Measurements from ENCODE around the gene C6orf15.

C6orf15 gene

GRCh38 chr6:31112478-31112877 is at the start of gene C6orf15:
Gene C6orf15 (minus strand): TSS chr6:31112575. CDS start chr6:31112555, 20 bp downstream.
- no peak for DNase-seq

DNA sequence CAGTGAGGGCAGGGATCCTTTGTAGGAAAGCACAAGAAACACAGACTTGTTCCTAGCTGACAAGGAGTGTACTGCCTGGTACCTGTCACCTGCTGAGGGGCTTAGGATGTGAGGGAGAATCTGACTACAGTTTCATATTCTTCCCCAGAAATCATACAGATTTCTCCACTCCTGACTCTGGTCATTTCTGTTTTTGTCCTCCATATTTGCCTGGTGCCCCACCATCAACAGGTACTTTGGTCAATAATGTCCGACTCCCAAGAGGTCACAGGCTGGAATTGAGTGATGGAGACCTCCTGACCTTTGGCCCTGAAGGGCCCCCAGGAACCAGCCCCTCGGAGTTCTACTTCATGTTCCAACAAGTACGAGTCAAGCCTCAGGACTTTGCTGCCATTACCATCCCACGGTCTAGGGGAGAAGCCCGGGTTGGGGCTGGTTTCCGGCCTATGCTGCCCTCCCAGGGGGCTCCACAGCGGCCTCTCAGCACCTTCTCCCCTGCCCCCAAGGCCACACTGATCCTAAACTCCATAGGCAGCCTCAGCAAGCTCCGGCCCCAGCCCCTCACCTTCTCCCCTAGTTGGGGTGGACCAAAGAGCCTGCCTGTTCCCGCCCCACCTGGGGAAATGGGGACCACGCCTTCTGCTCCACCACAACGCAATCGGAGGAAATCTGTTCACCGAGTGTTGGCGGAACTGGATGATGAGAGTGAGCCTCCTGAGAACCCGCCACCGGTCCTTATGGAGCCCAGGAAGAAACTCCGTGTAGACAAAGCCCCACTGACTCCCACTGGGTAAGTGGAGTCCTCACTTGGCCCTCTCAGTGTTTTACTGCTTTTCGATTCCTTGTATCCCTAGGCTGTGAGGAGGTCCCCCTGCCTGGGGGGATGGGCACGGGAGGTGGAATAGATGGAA is 49.1 kb upstream of the C6orf15 start:
- DNase-seq = no peak

DNA sequence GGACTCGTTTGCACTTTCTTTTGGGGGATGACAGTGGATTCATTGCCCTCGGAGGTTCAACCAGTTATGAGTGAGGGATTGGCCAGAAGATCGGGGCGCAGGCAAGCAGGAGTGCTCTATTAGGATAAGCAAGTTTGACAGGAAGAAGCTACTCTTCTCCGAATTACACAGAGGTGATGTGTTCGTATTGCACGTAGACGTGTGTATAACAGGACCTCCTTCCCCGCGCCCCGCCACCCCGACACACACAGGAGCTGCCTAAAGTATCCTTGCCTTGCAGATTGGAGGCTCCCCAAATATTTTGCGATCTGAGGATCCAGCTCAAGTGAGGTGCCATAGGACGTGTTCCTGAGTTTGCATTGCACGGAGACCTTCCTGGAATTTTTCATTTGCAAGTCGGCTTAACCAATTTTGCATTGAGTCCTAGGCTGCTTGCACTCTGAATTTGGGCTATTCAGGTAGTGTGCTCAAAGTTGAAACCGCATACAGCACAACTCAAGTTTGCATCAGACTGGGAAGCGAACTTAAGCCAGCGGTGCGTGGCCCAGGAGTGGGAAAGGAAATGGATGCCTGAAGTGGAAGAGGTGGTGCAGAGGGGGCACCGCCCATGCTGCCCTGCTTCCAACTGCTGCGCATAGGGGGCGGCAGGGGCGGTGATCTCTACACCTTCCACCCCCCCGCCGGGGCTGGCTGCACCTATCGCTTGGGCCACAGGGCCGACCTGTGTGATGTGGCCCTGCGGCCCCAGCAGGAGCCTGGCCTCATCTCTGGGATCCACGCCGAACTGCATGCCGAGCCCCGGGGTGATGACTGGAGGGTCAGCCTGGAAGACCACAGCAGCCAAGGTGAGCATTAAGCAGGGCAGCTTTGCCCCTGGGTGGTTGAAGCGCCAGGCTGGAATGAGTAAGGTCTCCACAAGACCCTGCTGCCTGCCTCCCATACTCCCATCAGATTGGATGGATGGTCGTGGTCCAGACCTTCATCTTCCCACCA is 46.8 kb upstream of the C6orf15 start:
- DNase-seq = peak; percentile 19

GRCh38 chr6:31158140-31158862 is 45.9 kb upstream of the C6orf15 start, which contains the start of gene TCF19:
Gene TCF19 (plus strand): TSS chr6:31158589. CDS start chr6:31159470, 881 bp downstream.
- DNase-seq = peak; percentile 99

DNA sequence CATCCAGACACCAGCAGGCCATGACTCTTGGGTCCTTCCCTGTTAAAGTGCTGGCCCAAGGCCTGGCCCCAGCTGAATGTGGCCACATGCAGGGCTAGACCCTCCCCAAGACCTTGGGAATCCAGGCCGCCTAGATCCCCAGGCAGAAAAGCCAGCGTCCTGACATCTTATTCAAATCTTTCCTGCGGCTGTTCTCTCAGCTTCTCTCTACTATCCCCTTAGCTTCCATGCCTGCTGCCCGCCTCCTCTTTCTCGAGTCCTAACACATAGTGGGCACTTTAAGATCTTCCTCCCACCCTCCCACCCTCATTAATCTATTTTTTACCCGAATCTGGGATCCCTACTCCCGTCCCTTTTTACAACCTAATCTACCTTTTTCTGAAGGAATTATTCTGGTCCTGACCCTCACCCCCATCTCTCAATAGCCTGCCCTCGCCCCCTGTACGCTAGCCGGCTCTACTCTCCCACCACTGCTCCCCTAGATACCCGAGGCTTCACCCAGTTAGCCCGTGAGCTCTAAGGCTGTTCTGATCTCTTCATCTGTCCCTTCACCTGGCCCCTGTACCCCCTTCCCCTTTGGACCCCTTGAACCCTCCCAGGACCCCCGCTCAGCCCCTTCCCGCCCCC is 45.3 kb upstream of the C6orf15 start, which contains the start of gene CCHCR1:
CCHCR1 (minus strand) TSS at position 290 of the 627 bp plus-strand sequence; CDS start at position 88, 202 bp downstream.
- DNase-seq = no peak

- no peak for DNase-seq
Observed at GRCh38 chr6:31156641-31157040, 44.3 kb upstream of the C6orf15 start.

- DNase-seq = no peak
Observed at GRCh38 chr6:31154436-31154835, 42.1 kb upstream of the C6orf15 start.

DNA sequence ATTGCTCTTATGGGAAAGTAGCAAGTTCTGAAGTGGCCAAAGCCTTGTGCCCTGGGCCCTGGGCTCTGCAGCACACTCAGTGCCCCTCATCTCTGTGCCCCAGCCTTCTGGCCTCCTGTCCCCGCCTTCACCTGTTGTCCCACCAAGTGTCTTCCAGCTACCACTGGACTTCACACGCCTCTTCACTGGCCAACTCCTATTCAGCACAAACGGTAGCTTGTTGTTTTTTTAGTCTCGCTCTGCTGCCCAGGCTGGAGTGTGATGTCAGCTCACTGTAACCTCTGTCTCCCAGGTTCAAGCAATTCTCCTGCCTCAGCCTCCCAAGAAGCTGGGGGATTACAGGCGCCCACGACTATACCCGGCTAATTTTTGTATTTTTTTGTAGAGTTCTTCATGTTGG is 40.4 kb upstream of the C6orf15 start:
- DNase-seq = no peak

- DNase-seq = no peak
Observed at GRCh38 chr6:31149827-31150447, 37.6 kb upstream of the C6orf15 start.

- no peak for DNase-seq
Observed at GRCh38 chr6:31145386-31145785, 33.0 kb upstream of the C6orf15 start.

DNA sequence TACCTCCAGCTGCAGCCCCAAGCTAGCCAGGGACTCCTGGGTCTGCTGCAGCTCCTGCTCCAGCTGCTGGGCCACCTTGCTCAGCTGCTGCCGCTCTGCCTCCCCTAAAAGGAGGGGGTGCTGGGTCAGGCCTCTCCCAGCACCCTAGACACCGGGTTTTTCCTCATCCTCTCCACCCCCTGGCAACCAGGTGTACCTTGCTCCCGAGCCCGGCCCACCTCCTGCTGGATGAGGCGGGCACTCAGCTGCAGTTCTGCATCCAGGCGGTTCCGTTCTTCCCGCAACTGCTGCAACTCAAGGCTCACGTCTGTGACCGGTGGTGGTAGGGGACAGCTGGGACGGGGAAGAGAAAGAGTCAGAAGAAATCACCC is 32.6 kb upstream of the C6orf15 start:
- DNase-seq = no peak

DNA sequence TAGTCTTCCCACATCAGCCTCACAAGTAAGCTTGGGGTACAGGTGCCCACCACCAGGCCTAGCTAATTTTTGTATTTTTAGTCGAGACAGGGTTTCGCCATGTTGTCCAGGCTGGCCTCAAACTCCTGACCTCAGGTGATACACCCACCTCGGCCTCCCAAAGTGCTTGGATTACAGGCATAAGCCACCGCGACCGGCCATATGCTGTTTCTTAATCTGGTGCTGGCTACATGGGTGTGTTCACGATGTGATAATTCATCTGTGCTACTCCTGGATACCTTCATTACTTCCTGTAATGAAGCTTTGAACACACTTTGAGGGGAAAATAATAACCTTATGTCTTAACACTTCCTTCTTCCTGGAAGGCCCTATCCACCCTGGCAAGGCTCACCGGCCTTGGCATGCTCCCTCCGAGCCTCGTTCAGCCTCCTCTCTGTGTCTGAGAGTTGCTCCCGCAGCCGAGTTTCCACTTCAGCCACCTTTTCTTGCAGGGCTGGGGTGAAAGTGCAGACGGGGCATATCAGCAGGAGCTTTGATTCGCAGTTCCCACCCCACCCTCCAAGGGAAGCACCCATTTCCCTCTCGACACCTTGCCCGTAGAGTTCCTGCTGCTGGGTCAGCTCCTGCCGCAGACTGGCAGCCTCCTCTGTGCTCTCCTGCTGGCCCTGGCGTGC is 32.1 kb upstream of the C6orf15 start:
- DNase-seq = no peak

GRCh38 chr6:31143148-31143547 is 30.8 kb upstream of the C6orf15 start:
- DNase-seq = no peak

GRCh38 chr6:31142361-31142761 is 30.0 kb upstream of the C6orf15 start:
- DNase-seq = no peak

DNA sequence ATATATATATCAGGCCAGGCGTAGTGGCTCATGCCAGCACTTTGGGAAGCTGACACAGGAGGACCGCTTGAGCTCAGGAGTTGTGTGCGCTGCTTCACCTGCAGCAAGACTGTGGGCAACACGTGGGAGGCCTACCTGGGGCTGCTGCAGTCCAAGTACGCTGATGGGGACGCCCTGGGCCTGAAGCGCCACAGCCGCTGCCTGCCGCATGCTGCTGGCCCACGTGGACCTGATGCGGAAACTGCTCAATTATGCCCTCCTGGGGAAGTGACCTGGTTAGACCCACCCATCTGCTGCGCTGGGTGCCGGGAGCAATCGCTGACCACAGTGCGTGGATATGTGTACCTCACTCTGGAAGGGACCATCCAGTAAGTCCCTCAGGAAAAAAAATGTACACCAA is 28.3 kb upstream of the C6orf15 start:
- DNase-seq = no peak

DNA sequence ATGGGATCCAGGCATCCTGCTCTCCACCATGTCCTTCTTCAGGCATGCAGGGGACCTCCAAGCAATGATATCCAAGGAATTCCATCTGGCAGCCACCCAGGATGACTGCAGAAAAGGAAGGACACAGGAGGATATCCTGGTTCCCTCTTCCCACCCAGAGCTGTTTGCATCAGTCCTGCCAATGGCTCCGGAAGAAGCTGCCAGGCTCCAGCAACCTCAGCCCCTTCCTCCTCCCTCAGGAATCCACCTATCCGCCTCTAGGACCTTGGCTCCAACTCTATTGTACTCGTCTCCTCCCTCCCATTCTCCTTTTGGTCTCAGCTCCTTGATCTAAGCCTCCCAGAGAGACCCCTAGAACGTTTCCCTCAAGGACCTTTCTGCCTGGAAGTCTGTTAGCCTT is 27.2 kb upstream of the C6orf15 start:
- no peak for DNase-seq

- DNase-seq = no peak
Observed at GRCh38 chr6:31138982-31139381, 26.6 kb upstream of the C6orf15 start, which contains the start of gene PSORS1C2. Gene PSORS1C2 (minus strand): TSS chr6:31139066. CDS start chr6:31139026, 40 bp downstream.

- DNase-seq = no peak
Observed at GRCh38 chr6:31135710-31136109, 23.3 kb upstream of the C6orf15 start.

DNA sequence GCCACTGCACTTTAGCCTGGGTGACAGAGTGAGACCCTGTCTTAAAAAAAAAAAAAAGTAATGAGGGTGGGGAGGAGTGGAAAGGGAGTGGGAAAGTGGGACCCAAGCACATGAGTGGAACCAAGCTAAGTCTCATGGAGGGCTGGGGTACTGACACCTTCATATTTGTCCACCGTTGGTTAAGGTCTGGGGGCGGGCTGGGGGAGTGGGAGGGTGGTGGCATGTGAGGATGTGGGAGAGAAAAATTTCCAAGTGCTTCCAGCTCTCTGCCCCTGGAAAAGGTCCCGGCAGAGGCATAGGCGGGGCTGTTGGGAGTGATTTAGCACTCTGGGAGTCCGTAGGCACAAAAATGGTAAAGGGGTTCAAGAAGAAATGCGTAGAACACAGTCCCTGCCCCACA is 20.4 kb upstream of the C6orf15 start:
- no peak for DNase-seq

- DNase-seq = no peak
Observed at GRCh38 chr6:31131595-31131994, 19.2 kb upstream of the C6orf15 start.

DNA sequence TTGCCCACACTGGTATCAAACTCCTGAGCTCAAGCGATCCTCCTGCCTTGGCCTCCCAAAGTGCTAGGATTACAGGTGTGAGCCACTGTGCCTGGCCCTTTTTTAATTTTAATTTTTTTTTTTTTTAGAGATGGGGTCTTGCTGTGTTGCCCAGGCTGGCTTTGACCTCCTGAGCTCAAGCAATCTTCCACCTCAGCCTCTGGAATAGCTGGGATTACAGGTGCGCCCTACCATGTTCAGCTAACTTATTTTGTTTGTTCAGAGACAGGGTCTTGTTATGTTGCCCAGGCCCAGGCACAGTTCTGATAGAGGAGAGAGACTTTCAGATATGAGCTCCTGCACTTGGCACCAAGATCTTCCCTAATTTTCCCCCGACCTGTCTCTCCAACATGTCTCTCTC is 18.4 kb upstream of the C6orf15 start:
- no peak for DNase-seq
